ENCODE measurements around the gene MAGIX.
"Not testable (repeated sequence)": the region's sequence is repeated elsewhere in the genome, so short reads cannot be mapped to it uniquely, and the experiment has no call there.

Gene MAGIX

GRCh38 chrX:49160908-49161307 lies 1.6 kb upstream of the MAGIX start:
- DNase-seq (ENCODE audit: low read depth in 4 of 4, low spot score in 1 of 4) = no peak

GRCh38 chrX:49161632-49162031 lies 926 bp upstream of the MAGIX start:
- no peak for DNase-seq (ENCODE audit: low read depth in 4 of 4, low spot score in 1 of 4)

- DNase-seq (ENCODE audit: low read depth in 4 of 4, low spot score in 1 of 4) = peak in 3 of 4 experiments; percentile 53 to 70 (median 59)
Observed at GRCh38 chrX:49163555-49164419, 1.2 kb downstream of the MAGIX start.

- no peak for DNase-seq (ENCODE audit: low read depth in 4 of 4, low spot score in 1 of 4)
Observed at GRCh38 chrX:49164589-49165360, 2.2 kb downstream of the MAGIX start.

- peak in 2 of 4 experiments; percentile 45 to 55 for DNase-seq (ENCODE audit: low read depth in 4 of 4, low spot score in 1 of 4)
Observed at GRCh38 chrX:49165901-49166881, 3.6 kb downstream of the MAGIX start.

- peak in 2 of 4 experiments; percentile 40 to 52 for DNase-seq (ENCODE audit: low read depth in 4 of 4, low spot score in 1 of 4)
Observed at GRCh38 chrX:49166914-49167739, 4.6 kb downstream of the MAGIX start.

- DNase-seq (ENCODE audit: low read depth in 4 of 4, low spot score in 1 of 4) = no peak
Observed at GRCh38 chrX:49167740-49168108, 5.2 kb downstream of the MAGIX start.

- DNase-seq (ENCODE audit: low read depth in 4 of 4, low spot score in 1 of 4) = peak in 2 of 4 experiments; percentile 56 to 73
Observed at GRCh38 chrX:49171752-49172279, 9.3 kb downstream of the MAGIX start, which contains the start of gene PLP2. TSS of gene PLP2 (plus strand) at chrX:49171898. CDS start at chrX:49172001, 103 bp downstream.

- DNase-seq (ENCODE audit: low read depth in 4 of 4, low spot score in 1 of 4) = peak in 2 of 4 experiments; percentile 61 to 67
Observed at GRCh38 chrX:49172280-49172780, 9.8 kb downstream of the MAGIX start.

GRCh38 chrX:49173544-49173943 lies 11.0 kb downstream of the MAGIX start:
- not testable (repeated sequence) for DNase-seq (ENCODE audit: low read depth in 4 of 4, low spot score in 1 of 4)

GRCh38 chrX:49174723-49175122 lies 12.2 kb downstream of the MAGIX start:
- DNase-seq (ENCODE audit: low read depth in 4 of 4, low spot score in 1 of 4) = no peak

- no peak for DNase-seq (ENCODE audit: low read depth in 4 of 4, low spot score in 1 of 4)
Observed at GRCh38 chrX:49175435-49176274, 13.1 kb downstream of the MAGIX start.

- no peak for DNase-seq (ENCODE audit: low read depth in 4 of 4, low spot score in 1 of 4)
Observed at GRCh38 chrX:49176421-49177326, 14.1 kb downstream of the MAGIX start.

- no peak for DNase-seq (ENCODE audit: low read depth in 4 of 4, low spot score in 1 of 4)
Observed at GRCh38 chrX:49177338-49177833, 14.8 kb downstream of the MAGIX start.

- no peak for DNase-seq (ENCODE audit: low read depth in 4 of 4, low spot score in 1 of 4)
Observed at GRCh38 chrX:49177873-49178480, 15.4 kb downstream of the MAGIX start.

GRCh38 chrX:49178537-49178936 lies 16.0 kb downstream of the MAGIX start:
- DNase-seq (ENCODE audit: low read depth in 4 of 4, low spot score in 1 of 4) = no peak

- DNase-seq (ENCODE audit: low read depth in 4 of 4, low spot score in 1 of 4) = no peak
Observed at GRCh38 chrX:49179358-49179757, 16.8 kb downstream of the MAGIX start.

Data from stimulated activated CD4-positive, alpha-beta T cell treated with anti-CD3 and anti-CD28 coated beads, Interleukin-1b, Interleukin-23, amount 100 ng/mL, for 24 hours (primary cell).